CD1c-positive myeloid dendritic cell (primary cell): ENCODE results near the gene HEXD.

Experiments
- DNase-seq: peaks from one replicate; pipeline ENCODE4 v3.0.0-alpha.2; 2016; ENCODE audit errors: extremely low spot score

Gene HEXD

DNA sequence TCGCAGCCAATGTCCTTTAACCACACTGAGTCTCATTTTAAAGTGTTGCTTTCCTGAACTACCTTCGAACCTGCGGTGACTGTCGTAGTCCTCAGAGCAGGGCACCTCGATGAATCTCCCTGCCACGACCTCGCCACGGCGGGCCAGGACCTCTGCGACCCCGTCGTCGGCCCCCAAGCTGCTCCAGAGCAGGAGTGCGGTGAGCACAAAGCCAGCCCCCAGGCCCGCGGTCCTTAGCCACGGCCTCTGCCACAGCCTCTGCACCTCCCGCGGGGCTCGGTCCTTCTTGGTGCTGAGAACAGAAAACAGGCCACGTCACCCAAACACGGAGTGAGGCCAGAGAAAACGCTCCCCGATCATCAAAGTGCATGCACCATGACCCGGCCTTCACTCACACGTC, 2.8 kb upstream of the HEXD start:
- DNase-seq: no peak

DNA sequence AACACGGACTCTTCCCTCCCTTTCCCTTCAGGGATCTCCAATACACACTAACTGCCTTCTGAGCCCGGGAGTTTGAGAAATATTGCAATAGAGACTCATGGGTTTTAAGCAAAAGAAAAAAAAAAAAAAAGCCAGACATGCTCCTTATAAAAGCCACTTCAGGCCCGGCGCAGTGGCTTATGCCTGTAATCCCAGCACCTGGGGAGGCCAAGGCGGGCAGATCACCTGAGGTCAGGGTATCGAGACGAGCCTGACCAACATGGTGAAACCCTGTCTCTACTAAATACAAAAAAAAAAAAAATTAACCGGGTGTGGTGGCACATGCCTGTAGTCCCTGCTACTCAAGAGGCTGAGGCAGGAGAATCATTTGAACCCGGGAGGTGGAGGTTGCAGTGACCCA, 2.4 kb upstream of the HEXD start:
- no peak for DNase-seq

GRCh38 chr17:82416264-82416663, 1.9 kb upstream of the HEXD start:
- DNase-seq: no peak

DNA sequence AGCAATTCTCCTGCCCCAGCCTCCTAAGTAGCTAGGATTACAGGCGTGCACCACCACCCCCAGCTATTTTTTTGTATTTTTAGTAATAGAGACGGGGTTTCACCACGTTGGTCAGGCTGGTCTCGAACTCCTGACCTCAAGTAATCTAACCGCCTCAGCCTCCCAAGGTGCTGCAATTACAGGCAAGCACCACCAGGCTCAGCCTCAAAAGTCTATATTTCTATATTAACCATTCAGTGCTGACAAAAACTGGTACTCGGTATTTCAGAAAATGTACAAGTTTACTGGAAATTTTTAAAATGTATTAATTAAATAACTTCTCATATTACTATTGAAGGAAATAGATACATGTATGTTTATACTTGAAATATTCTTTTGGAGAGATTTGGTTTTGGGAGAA, 1.4 kb upstream of the HEXD start:
- DNase-seq: peak; percentile 11

DNA sequence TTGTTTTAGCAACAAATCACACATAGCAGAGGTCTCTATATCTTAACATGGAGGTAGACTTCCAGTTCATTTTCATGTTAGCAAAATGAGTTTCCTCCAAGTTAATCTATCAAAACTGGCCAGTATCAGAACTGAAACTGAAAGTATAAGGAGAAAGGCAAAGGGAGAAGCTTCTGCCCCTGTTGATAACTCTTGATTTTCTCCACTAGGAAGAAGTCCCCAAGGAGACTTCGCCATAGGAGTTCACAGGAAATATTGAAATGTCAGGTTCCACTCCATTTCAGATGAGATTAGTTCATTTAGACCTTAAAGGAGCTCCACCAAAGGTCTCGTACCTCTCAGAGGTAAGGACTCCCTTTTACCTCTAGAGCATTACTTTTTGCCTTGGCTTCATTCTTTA, 1.4 kb downstream of the HEXD start:
- peak; percentile 37 for DNase-seq

DNA sequence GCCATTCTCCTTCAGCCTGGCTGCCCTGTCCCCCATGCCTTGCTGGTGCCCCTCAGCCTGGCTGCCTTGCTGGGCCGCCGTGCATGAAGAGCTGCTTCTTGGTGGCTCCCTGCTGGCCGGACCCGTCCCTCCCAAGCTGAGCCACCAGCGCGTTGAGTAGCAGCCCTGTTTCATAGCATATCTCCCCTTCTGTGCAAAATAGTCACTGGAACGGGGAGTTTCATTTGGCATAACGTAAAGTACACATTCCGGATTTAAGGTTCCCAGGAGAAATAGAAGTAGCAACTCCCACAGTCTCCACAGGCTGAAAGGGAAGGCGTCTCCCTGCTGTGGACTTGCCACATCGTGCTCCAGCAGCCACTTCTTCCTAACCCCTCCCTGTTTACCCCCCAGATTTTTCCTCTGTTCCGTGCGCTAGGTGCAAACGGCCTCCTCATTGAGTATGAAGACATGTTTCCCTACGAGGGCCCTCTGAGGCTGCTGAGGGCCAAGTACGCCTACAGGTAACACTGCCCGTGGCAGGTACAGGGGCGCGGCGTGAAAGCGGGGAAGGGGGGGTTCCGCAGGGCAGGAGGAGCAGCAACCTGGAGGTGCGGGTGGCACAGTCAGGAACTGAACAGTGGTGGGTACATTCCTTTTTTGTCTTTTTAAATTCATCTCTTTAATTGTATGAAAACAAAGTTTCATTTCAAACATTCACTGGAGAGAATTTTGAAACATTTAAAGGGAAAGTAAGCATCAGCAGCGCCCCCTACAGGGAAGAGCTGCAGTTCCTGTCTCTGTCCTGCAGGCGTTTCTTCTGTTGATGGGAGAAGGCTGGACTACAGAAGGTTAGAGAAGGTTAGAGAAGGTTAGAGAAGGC, 6.1 kb downstream of the HEXD start:
- peak; percentile 79 for DNase-seq

- DNase-seq: no peak
Observed at GRCh38 chr17:82424863-82425159, 6.7 kb downstream of the HEXD start.

GRCh38 chr17:82428546-82428945, 10.4 kb downstream of the HEXD start:
- no peak for DNase-seq

DNA sequence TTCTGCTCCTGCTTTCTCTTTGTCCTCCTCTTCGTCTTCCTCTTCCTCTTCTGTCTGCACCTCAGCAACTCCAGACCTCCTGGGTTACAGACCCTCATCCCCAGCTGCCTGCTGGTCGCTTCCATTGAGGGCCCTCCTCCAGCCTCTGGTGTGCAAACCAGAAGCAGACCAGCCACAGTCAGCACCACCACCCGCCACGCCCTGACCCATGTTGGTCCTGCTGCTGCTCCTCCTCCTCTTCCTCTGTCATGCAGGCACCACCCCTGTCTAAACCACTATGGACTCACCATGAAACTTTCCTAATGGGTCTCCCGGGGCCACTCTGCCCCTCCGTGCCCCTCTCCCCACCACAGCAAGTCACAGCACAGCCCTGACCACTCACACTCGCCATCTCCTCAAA, 11.7 kb downstream of the HEXD start:
- DNase-seq: no peak

GRCh38 chr17:82432017-82432416, 13.9 kb downstream of the HEXD start:
- DNase-seq: no peak

DNA sequence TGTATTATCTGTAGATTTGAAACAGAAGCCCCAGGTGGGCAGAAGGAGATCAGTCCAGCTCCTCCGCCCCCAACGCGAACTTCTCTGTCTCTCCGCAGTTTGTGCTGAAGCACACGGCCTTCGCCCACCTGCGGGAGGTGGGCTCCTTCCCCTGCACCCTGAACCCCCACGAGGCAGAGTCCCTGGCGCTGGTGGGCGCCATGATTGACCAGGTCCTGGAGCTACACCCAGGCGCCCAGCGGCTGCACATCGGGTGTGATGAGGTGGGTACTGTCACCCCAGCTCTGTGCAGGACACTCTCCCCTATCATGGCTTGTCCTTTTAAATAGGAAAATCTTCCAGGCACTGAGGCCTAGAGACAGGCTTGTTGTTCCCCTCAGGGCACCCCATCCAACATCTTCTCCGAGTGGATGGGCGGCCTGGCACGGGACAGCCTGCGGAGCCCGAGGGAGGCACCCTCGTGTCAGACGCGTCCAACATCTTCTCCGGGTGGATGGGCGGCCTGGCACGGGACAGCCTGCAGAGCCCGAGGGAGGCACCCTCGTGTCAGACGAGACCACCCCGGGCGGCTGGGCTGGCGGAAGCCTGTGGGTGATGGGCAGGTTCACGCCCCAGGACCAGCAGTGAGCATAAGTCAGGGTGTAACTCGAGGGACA, 15.5 kb downstream of the HEXD start:
- no peak for DNase-seq

DNA sequence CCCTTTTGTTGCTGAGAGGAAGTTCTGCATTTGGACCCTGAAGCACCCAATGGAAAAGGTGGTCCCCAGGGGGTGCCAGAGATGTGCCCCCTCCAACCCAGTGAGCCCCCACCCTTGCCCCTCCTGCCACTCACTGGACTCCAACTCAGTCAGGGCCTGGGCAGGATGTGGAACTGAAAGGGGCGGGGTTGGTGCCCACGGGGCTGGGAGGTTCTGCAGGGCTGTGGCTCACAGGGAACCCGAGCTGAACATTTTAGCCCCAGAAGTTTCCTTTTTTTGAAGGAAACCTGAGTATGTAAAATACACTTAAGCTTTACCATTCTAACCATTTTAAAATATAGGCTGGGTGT, 16.0 kb downstream of the HEXD start:
- DNase-seq: peak; percentile 57

DNA sequence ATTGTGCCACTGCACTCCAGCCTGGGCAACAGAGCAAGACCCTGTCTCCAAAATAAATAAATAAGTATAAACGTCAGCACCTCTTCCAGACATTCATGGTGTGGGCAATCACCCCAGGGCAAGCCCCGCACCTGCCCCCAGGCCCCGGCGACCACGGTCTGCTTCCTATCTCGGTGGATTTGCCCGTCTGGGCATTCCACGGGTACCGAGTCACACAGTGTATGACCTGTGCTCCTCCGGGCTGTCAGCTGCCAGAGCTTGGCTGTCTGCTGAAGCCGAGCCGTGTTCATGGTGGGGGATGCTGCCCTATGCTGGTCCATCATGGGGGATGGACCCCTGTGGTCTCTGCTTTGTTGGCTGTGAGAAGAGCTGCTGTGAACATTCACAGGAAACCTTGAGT, 17.0 kb downstream of the HEXD start:
- no peak for DNase-seq

GRCh38 chr17:82435601-82436583, 17.7 kb downstream of the HEXD start:
- DNase-seq: no peak

- no peak for DNase-seq
Observed at GRCh38 chr17:82436601-82437324, 18.6 kb downstream of the HEXD start.

GRCh38 chr17:82437325-82437668, 19.1 kb downstream of the HEXD start:
- DNase-seq: no peak

DNA sequence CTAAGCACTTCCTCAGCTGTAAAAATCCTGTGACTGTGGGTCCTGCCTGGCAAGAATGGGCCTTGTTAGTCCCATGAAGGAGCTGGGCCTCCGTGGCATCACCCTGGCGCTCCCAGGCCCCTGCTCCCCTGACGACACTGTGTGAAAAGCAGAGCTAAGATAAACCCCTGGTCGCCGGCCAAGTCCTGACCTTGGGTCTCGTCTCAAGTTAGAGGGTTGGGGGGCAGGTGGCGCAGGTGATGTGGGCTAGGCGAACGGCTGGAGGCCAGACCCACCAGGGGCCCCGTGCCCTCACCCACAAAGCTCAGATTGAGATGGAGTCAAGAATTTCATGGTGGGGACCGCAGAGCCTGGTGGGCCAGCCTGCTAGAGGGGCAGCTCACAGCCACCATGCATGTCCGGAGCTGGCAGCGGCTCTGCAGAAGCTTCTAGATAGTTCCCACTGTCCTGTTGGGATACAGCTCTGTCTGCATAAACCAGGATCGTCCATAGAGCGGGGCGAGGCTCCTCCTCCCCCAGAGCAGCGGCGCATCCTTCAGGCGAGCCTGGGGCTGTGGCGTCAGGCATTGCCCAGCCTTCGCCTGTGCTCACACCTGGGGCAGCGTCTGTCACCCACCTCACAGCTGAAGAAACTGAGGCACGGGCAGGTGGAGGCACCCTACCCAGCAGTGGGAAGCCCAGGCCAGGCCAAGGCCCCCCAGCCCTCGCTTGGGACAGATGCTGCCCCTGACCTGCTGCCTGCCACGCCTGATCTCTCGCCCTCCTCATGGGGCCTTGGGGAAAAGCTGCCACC, 20.4 kb downstream of the HEXD start:
- DNase-seq: no peak

DNA sequence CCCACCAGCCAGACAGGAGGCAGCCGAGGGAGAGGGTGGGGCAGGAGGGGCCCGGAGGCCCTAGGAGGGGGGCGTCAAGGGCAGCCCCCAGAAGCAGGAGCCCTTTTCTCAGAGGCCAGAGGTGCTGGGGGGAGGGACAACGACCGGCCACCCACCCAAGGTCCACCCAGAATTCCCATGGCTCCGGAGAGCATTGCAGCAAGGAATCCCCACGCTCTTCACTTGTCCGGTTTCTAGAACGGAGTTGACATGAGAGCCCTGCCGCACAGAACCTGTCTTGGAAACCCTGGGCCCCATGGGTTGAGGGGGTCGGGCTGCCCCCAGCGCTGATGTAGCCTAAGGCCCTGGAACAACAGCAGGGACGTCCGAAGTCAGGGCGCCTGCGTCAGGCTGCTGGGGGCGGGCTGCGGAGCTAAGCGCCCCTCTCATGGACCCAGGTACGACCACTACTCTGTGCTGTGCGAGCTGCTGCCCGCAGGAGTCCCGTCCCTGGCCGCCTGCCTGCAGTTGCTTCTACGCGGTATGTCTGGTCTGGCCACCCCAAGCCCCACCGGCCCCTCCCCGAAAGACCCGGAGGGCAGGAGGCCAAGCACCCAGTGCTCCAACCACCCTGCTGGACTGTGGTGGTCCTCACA, 21.2 kb downstream of the HEXD start:
- DNase-seq: no peak

DNA sequence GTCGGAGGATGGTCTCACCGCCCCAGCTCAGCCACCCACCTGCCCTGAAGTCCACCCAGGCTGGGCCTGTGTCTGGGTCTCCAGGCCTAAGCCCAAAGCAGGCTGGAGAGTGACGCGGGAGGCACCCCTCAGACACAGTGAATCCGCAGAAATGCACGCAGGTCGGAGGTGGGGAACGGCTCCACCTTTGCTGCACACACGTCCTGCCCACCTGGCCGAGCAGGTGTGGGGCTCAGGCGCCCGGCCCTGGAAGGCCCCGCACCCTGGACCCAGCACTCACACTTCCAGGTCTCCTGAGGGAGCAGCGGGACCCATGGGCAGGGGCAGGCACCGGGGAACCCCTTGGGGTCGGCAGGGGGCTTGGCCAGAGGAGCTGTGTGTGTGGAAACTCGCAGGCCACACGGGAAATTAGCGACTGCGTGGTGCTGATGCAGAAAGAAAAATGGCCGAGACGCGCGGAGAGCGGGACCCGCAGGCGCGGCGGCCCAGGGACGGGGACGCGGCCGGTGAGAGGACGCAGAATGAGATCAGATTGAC, 21.8 kb downstream of the HEXD start:
- DNase-seq: no peak

GRCh38 chr17:82440469-82440981, 22.4 kb downstream of the HEXD start:
- DNase-seq: peak; percentile 85
